Neural crest cell (in vitro differentiated cells): ENCODE data around the gene MPND. TPM values are rescaled to one million over a fixed set of nuclear protein-coding genes. Genes with fewer than 3 reads are reported as not detected.

ENCODE experiments used
- DNase-seq: peaks from one replicate; pipeline ENCODE4 v3.0.0; 2021; ENCODE audit warnings: low read depth, mixed read lengths, low spot score
- H3K27ac Mint-ChIP-seq: one replicate; pipeline ENCODE4 v1.8.0; 2021; ENCODE audit warnings: mild to moderate bottlenecking, mixed read lengths; ENCODE audit not compliant: unreplicated experiment
- H3K27me3 Mint-ChIP-seq: 2 replicates; pipeline ENCODE4 v1.8.0; 2021; ENCODE audit warnings: low read depth, mild to moderate bottlenecking, mixed read lengths
- H3K36me3 Mint-ChIP-seq: 2 replicates; pipeline ENCODE4 v1.8.0; 2021; ENCODE audit warnings: low read depth, mild to moderate bottlenecking, mixed read lengths
- H3K4me1 Mint-ChIP-seq: 2 replicates; pipeline ENCODE4 v1.8.0; 2021; ENCODE audit warnings: mixed read lengths
- H3K4me3 Mint-ChIP-seq: one replicate; pipeline ENCODE4 v1.8.0; 2021; ENCODE audit warnings: mild to moderate bottlenecking, mixed read lengths
- H3K9me3 Mint-ChIP-seq: 2 replicates; pipeline ENCODE4 v1.8.0; 2021; ENCODE audit warnings: mixed read lengths
- total RNA-seq: library from RNA; stranded (reverse); gene quantifications from 2 replicates; pipeline ENCODE4 v1.2.1, GENCODE V29; 2021
- TF ChIP-seq, protein P1 (sequence below): fragments of 200-600 bp; sonication (generic); conservative IDR thresholded peaks from 2 replicates; pipeline ENCODE4 v1.5.0; 2021; ENCODE audit warnings: antibody characterized with exemption, mild to moderate bottlenecking

The MPND gene
- total RNA-seq, 1 donor from 2014 or later: 45.6 TPM

DNA sequence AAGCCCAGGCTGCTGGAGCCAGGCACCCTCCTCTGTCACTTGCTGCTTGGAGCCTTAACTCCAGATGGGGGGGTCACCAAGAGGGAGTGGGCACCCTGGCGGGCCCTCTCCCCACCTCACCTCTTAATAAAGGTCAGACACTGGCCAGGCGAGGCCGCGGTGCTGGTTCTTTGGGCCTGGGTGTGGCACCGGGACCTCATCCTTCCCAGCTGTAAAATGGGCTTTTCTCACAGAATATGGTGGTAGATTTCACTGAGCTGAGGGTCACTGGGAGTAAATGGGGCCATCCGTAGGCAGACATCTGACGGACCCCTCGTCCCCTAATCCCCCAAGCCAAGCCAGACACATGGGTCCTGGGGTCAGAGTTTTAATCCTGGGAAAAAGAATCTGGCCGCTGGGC is 19.7 kb upstream of the MPND start:
- H3K4me1 Mint-ChIP-seq: peaks cover 18% of the 10 kb centered on the region
- H3K36me3 Mint-ChIP-seq: peaks cover 22% of the 10 kb centered on the region
- peaks cover 15% of the 10 kb centered on the region for H3K9me3 Mint-ChIP-seq
- no peak overlapping the region for H3K4me3 Mint-ChIP-seq
- DNase-seq: no peak
- TF ChIP-seq, protein P1, sequence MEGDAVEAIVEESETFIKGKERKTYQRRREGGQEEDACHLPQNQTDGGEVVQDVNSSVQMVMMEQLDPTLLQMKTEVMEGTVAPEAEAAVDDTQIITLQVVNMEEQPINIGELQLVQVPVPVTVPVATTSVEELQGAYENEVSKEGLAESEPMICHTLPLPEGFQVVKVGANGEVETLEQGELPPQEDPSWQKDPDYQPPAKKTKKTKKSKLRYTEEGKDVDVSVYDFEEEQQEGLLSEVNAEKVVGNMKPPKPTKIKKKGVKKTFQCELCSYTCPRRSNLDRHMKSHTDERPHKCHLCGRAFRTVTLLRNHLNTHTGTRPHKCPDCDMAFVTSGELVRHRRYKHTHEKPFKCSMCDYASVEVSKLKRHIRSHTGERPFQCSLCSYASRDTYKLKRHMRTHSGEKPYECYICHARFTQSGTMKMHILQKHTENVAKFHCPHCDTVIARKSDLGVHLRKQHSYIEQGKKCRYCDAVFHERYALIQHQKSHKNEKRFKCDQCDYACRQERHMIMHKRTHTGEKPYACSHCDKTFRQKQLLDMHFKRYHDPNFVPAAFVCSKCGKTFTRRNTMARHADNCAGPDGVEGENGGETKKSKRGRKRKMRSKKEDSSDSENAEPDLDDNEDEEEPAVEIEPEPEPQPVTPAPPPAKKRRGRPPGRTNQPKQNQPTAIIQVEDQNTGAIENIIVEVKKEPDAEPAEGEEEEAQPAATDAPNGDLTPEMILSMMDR: no peak
- peaks cover 17% of the 10 kb centered on the region for H3K27me3 Mint-ChIP-seq
- H3K27ac Mint-ChIP-seq: no peak overlapping the region

DNA sequence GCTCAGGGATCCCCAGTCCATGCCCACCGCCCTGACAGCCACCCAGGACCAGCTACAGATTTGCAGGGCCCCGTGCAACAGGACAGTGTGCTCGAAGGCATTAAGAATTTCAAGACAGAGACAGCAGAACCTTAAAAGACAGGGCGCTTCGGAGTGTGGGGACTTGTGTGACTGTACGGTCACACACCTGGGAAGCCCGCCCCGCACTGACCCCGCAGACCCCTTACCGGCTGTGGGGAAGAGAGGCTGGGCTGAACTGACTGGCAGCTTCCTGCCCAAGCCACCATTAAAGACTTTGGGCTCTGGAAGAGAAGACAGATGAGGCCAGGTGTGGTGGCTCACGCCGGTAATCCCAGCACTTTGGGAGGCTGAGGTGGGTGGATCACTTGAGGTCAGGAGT is 19.1 kb upstream of the MPND start:
- Mint-ChIP-seq H3K36me3 (peaks cover 17% of the 10 kb centered on the region), H3K9me3 (peaks cover 13% of the 10 kb centered on the region), H3K27me3 (peaks cover 17% of the 10 kb centered on the region)

DNA sequence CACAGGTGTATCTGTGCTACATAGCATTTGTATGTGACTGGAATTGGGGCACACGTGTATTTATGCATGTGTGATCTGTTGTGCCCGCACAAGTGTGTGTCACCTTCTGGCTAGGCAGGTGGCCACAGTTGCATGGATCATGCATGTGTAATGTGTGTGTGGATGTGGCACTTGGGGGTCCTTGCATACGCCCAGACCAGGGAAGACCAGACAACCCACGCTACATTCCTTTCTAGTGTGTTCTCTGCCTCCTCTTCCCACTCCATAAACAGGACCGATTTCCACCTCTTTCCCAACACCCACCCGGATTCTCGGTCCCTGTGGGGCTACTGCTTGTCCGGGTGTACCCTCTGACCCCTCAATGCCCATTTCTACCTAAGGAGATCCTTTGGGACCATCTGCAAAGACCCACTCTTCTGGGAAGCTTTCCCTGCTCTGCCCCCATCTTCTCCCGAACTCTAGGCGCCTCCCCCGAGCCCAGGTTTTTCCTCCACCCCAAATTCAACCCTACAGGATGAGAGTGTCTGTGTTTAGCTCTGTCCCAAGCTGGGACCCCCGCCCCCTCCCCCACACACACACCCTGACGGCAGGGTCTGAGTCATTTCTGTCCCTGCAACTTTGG is 17.0 kb upstream of the MPND start:
- no peaks in the 10 kb centered on the region for H3K9me3 Mint-ChIP-seq
- H3K27ac Mint-ChIP-seq: no peak overlapping the region
- H3K36me3 Mint-ChIP-seq: peaks cover 2% of the 10 kb centered on the region
- DNase-seq: no peak
- TF ChIP-seq, protein P1: no peak
- H3K4me3 Mint-ChIP-seq: peak overlapping the region; percentile 70
- H3K4me1 Mint-ChIP-seq: peaks cover 19% of the 10 kb centered on the region
- peaks cover 17% of the 10 kb centered on the region for H3K27me3 Mint-ChIP-seq

More for the DNA sequence above, 19.1 kb upstream of the MPND start:
- Mint-ChIP-seq H3K4me1 (peaks cover 19% of the 10 kb centered on the region), H3K27ac (no peak overlapping the region), H3K4me3 (no peak overlapping the region)
- no peak for DNase-seq
- TF ChIP-seq, protein P1: no peak

DNA sequence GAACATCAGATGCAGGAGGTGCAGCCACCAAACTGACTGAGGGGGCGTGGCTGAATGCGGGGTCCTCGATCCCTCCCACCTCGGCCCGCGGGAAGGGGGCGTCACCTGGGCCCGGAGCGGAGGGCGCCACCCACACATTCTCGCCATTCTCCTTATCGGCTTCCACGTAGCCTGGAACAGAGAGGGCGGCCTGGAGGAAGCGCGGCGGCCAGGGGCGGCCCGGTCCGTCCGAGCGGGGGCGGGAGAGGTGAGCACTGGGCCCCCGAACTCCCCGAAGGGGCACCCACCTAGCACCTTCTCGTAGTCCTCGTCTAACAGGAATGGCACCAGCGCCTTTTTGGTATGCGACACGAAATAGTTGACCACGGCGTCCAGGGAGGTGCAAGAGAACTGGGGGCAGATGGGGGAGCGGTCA is 16.5 kb upstream of the MPND start:
- TF ChIP-seq, protein P1: no peak
- H3K4me1 Mint-ChIP-seq: peaks cover 19% of the 10 kb centered on the region
- H3K9me3 Mint-ChIP-seq: no peaks in the 10 kb centered on the region
- H3K27ac Mint-ChIP-seq: no peak overlapping the region
- H3K4me3 Mint-ChIP-seq: no peak overlapping the region
- H3K36me3 Mint-ChIP-seq: peaks cover 2% of the 10 kb centered on the region
- no peak for DNase-seq
- peaks cover 17% of the 10 kb centered on the region for H3K27me3 Mint-ChIP-seq

DNA sequence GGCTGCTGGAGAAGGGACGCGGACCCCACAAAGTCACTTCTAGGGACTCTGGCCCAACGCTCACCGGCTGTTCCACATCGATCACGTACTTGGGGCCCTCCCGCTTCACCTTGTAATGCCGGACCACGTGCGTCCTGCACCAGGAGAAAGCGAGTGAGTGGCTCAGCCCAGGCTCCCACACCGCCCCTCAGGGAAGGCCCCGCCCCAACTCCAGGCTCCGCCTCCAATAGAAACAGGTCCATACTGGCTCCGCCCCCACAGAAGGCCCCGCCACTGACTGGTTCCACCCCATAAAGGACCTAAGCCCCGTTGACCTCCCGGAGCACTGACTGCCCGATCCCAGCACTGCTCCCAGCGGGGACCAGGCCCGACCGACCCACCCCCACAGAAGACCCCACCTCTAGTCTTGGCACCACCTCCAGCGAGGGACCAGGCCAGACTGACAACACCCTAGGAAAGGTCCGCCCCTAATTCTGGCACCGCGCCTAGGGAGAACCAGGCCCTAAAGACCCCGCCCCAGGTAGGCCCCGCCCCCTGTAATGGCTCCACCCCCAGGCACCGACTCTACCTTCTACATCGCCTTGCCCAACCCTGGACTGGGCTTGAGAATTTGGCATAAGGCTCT is 16.0 kb upstream of the MPND start:
- Mint-ChIP-seq H3K27ac (no peak overlapping the region), H3K4me1 (peaks cover 19% of the 10 kb centered on the region), H3K27me3 (peaks cover 17% of the 10 kb centered on the region), H3K9me3 (no peaks in the 10 kb centered on the region), H3K36me3 (peaks cover 2% of the 10 kb centered on the region), H3K4me3 (peak overlapping the region; percentile 81)
- DNase-seq: peak; percentile 61
- TF ChIP-seq, protein P1: no peak
